ENCODE data around the gene VMAC.

The VMAC gene

DNA sequence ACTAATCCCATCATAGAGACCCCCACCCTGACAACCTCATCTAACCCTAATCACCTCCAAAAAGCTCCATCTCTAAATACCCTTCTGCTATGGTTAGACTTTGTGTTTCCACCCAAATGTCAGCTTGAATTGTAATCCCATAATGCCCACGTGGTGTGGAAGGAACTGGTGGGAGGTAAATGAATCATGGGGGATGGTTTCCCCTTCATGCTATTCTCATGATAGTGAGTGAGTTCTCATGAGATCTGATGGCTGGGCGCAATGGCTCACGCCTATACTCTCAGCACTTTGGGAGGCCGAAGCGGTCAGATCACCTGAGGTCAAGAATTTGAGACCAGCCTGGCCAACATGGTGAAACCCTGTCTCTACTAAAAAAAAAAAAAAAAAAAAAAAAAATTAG lies 2.6 kb downstream of the VMAC start:
- DNase-seq: no peak

DNA sequence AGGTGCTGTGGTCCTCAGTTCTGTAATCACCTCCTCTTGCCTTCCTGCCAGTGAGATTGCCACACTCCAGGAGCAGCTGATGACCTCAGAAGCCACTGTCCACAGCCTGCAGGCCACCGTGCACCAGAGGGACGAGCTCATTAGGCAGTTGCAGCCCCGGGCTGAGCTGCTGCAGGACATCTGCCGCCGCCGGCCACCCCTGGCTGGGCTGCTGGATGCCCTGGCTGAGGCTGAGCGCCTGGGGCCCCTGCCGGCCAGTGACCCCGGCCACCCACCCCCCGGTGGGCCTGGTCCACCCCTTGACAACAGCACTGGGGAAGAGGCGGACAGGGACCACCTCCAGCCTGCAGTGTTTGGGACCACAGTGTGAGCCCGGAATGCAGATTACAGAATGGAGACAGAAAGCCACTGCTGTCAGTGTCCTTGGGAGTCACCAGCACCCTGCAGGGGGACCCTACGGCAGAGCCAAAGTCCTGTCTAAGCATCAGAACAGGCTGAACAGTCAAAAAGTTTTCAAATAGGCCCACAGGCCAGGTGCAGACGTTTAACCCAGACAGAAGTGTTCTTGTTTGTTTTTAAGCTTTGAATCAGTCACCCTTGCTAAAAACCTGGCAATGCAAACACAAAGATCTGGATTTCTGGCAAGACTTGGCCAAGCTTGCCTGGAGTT lies 4.2 kb downstream of the VMAC start:
- DNase-seq: no peak

DNA sequence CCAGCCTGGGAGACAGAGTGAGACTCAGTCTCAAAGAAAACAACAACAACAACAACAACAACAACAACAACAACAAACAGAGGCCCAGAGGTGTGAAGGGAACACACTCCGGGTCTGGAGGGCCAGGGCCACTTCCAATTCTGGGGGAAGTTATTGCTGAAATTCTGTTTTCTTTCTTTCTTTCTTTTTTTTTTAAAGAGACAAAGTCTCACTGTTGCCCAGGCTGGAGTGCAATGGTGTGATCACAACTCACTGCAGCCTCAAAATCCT lies 5.9 kb downstream of the VMAC start:
- no peak for DNase-seq

DNA sequence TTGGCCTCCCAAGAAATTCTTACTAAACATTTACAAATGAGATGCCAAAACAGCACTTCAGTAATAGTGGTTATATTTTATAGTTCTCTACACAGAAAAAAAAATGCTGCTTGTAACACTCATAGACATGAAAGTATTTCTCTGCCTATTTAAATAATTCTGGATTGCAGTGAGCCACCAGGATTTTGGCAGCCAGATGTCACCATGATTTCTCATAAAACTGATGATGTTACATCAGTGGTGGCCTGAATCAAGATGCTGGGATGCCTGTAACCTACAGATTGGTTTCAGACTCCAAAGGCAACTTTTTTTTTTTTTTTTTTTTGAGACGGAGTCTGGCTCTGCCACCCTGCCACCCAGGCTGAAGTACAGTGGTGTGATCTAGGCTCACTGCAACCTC lies 6.7 kb downstream of the VMAC start:
- DNase-seq: no peak

DNA sequence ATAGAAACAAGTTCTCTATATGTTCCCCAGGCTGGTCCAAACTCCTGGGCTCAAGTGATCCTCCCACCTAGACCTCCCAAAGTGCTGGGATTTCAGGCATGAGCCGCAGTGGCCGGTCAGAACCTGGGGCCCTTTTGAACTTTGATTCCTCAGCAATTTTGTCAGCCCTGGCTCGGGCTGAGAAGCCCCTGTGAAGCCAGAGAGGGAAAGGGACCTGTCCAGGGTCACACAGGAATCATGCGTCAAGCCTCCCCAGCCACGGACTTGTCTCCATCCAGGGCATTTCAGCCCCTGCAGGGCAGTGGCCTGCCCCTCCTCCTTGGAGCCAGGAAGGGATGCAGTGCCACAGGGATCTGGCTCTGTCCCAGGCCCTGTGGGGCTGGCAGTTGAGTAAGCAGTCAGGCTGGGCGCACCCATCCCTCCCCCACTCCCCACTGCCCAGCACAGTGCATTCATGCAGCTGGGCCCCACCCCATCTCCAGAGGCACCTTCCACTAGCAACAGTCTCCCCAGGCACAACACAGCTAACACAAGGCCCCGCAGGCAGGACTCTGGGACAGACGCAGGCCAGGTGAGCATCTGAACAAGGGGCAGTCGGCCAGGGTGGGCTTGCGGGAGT lies 9.2 kb downstream of the VMAC start, which contains the start of gene CAPS:
CAPS (plus strand) TSS at position 516 of the 619 bp plus-strand sequence. CDS start 153 bp downstream, outside the sequence.
- DNase-seq: no peak

DNA sequence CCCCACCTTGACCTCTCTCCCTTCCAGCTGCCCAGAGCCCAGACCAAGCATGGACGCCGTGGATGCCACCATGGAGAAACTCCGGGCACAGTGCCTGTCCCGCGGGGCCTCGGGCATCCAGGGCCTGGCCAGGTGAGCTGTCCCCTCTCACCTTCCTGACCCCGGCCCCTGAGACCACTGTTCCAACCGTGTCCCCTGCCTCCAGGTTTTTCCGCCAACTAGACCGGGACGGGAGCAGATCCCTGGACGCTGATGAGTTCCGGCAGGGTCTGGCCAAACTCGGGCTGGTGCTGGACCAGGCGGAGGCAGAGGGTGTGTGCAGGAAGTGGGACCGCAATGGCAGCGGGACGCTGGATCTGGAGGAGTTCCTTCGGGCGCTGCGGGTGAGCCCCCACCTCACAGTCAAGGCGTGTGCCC lies 9.7 kb downstream of the VMAC start:
- no peak for DNase-seq

DNA sequence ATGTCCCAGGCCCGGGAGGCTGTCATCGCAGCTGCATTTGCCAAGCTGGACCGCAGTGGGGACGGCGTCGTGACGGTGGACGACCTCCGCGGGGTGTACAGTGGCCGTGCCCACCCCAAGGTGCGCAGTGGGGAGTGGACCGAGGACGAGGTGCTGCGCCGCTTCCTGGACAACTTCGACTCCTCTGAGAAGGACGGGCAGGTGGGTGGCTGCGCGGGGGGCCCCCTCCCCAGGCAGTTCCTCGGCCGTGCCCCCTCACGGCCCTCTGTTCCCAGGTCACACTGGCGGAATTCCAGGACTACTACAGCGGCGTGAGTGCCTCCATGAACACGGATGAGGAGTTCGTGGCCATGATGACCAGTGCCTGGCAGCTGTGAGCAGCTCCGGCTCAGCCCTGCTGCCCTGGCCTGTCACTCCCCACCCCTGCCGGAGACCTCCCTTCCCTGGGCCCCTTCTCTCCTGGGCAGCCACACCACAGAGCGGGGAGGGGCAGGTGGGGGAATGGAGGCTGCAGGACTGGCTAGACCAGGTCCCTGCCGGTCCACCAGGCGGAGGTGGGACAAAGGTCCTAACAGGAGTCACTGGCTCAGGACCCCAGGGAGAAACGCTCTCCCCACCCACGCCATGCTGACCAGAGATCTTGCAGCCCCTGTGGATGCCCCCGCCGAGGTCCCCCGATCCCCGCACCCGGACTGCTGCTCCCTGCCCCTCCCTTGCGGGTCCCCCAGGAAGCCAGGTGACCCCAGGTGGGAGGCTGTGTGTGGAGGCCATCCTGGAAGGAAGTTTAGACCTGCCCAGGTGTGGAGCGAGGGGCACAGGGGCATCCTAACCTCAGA lies 10.5 kb downstream of the VMAC start:
- no peak for DNase-seq

DNA sequence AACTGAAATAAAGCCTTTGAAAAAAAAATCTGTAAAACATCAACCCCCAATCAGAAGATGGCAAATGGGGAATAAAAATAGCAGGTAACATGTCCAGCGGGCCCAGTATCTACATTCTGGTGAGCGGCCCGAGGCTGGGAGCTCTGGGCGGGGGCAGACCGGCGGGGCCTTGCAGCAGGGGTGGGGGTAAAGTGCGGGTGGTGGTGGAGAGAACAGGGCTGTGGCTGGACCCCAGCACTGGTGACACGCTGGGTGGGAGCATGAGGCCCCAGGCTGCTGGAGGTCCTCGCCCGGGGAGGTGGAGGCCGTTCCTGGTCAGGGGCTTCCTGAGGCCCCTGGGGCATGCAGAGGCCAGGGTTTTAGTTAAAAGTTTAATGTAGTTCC lies 11.1 kb downstream of the VMAC start:
- no peak for DNase-seq

DNA sequence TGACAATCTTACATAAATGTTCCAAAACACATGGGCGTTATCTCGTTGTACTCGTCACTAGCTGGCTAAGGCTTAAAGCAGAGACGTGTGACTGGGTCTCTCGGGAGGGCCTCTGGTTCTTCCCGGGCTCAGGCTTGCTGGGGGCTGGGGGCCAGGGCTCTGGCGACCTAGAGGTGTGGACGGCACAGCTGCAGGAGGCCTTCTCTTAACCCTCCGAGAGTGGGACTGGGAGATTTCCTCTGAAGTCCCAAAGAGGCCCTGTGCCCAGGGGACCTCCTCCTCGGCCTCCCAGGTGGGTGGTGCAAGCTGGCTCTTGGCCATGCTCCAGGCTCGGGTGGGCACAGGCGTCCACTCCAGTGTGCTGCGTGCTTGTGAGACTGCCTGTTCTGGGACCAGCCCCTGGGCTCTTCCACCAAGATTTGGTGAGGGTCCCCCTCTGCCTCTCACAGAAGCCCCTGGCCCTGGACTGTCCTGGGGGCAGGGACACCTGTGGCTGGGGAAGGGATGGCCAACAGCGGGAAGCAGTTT lies 11.6 kb downstream of the VMAC start:
- no peak for DNase-seq

DNA sequence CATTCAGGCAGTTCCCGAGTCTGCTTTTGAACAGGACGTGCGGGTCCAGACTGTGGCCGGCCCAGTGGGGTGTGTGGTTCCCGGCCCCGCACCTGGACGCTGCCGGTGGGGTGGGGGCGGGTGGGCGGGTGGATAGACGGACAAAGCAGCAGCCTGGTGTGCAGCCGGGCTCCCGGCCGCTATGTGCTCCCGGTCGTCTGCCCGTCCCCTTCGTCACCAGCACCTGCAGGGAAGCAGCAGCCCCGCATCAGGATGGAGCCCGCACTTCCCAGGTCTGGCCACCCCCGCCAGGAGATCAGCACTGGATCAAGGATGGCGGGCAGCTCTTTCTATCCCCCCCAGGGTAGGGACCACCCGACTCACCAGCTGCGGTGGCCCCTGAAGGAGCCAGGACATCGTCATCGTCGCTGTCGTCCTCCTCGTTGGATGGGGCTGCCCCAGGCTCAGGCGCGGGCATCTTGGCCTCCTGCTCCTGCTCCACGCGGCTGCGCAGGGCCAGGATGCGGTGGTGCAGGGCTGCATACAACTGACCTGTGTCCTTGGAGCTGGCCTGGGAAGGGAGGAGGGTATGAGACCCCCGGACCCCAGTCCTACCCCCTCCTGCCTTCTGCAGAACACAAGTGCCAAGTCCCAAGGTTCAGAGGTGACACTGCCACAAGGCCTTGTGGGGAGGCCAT lies 12.9 kb downstream of the VMAC start:
- no peak for DNase-seq

DNA sequence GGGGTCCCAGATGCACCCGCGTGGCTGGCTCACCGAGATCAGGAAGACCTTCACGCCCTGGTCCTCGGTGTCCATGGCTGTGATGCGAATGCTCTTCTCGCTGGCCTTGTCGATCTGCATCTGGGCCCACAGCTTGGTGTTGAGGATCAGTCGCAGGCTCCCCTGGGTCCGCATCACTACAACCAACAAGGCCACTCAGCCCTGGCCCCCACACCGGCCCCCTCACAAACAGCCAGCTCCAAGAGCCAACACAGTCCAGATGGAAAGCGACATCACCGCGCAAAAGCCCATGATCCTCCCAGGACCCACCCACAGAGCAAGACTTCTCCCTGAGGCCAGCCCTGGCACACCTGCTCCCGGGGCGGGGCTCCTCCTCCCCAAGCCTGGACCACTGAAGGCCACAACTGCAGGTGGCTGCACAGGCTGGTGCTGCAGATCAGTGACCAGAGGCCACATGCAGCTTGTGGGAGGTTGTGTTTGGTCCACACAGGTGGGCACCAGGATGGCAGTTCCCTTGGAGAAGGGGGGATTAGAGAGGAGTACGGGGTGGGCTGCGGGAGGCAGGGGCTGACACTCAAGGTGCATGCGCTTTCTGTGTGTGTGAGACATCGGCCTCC lies 13.9 kb downstream of the VMAC start:
- DNase-seq: no peak

DNA sequence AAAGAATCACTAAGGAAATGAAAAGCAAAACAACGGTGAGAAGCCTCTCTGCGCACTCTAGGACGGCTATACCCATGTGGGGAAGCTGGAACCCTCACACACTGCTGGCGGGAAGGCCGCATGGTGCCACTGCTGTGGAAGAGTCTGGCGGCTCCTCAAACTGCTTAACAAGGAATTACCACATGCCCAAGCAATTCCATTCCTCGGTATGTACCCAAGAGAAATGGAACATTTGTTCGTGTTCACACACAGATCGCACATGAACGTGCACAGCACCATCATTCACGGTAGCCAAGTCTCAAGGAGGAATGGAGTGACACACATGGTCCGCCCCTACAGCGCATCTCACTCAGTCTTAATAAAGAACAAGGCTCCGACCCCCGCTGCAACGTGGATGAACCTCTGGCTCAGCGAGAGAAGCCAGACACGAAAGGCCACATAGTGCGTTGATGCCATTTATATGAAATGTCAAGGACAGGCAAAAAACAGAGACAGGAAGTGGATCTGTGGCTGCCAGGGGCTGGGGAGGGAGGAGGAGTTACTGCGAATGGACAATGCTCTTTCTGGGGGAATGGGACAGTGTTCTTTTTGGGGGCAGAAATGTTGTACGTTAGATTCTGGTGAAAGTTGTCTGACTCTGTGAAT lies 17.0 kb downstream of the VMAC start:
- no peak for DNase-seq

DNA sequence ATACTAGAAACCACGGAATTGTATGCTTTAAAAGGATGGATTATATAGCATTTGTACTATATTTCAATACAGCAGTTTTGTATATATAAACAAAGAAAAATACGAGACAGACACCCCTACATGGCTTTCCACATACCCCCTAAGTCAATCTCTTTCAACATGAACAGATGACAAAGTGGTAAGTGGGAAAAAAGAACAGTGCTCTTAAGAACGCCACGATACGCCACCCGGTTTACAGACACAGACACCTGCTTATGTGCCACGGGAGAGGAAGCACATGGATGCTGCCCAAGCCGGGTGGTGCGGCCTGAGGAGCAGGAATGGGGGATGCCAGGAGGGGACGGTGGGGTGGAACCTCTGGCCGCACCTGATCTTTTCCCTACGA lies 17.5 kb downstream of the VMAC start:
- DNase-seq: no peak

DNA sequence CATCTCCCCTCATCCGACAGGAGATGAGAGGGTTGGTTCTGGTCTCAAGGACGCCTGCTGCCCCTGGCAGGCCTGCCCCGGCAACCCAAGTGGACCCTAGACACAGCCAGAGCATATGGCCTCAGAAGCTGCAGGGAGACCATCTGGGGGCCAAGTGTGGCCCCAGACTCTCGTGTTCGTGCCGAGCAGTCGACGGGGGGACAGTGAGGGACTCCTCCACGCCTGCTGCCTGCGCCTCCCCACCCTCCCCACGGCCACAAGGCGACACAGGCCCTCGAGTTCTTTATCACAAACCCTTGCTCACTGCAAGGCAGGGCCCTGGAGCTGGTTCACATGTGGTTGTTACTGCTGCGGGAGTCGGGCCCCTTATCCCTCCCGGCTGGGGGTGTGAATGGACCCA lies 18.7 kb downstream of the VMAC start:
- DNase-seq: no peak

DNA sequence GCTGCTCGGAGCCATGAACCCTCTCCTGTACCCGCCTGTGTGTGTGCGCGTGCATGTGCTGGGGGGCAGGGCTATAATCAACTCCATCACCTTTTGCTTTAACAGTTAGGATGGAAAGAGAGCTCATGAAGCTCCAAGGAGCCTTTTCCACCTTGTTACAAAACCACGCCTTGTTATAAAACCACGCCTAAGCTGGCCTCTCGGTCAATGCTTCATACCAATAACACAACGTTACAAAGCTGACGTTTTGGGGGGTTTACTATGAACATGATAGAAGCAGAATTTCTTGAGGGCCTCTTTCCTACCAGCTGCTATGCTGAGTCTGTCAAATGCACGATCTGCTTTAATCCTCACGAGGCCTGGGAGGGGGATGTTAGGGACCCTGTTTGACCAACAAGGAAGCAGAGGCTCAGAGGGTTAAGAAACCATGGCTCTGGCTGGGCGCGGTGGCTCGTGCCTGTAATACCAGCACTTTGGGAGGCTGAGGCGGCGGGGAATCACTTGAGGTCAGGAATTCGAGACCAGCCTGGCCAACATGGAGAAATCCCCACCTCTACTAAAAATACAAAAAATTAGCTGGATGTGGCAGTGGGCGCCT lies 21.3 kb downstream of the VMAC start:
- DNase-seq: no peak

DNA sequence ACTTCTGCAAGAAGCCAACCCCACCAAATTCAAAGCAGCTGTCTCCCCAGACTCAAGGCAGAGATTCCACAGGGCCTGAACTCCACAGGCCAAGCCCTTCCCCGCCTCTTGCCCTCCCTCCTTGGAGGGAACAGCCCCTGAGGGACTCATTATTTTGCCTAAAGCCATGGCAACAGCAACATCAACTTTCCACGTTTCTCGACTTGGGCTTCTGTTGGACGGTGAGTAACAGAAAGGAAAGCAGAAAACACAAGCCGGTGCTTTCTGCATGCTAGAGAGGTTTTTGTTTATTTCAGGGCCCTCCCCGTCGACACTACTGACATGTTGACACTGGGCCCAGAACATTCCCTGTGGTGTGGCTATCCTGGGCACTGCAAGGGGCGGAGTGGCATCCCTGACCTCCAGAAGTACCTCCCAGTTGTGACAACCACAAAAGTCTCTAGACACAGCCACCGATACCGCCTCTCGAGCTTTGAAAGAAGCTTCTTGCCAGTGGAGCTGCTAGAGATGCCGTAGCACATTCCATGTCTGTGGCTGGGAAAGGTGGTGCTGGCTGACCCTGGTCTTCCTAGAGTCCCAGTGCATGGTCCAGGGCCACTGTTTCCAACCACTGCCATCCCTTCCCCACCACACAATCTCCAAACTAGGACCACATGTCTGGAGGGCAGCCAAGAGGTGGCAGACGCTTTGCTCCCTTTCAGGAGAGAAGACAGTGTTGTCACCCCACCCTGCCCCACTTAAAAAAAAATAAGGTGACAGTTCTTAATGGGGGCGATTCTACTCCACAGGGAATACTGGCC lies 22.2 kb downstream of the VMAC start:
- DNase-seq: no peak

DNA sequence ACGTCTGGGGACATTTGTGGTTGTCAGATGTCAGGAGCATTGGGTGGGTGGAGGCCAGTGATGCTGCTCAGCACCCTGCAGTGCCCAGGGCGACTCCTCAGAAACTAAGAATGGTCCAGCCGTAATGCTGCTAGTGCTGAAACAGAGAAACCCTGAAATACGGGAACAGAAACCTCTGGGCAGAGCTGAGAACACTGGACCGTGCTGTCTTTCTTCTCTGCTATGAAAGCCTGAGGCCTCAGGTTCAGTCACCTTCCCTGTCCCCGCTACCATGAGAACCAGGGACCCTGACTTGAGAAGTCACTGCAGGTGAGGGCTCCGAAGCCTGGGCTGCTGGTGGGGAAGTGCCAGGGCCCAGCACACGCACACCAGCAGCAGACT lies 22.8 kb downstream of the VMAC start:
- DNase-seq: no peak

DNA sequence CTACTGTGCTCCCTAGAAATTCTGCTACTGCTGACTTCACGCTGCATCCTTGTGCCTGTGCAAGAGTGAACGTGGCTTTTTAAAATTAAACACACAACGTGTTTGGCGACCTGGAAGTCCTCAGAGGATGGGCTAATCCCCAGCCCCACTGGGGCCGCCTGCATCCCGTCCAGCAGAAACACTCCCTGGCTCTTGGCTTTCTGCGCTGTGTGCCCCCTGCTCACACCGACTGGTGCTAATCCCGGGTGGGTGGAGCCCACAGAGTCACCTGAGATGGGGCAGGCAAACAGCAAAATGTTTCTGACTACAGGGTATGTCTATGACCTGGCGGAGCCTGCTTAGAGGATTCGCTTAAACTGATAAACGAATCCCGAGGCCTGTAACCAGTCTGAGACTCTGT lies 24.5 kb downstream of the VMAC start:
- DNase-seq: no peak

DNA sequence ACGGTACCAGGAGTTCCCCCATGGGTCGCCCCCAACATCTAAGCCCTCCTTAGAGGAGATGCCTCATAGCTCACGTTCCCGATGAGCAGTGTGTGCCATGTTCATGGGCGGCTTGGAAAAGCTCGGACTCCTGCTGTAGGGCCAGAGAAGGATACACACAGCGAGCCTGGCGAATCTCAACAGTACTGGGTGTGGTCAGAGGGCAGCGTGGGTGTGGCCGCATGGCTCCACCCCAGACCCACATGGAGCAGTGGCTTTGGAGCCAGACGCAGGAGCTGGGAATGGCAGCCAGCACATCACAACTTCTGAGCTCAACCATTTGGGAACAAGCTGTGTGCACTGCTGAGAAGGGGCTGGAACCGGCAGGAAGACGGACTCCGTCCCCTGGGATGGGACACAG lies 25.0 kb downstream of the VMAC start:
- no peak for DNase-seq

DNA sequence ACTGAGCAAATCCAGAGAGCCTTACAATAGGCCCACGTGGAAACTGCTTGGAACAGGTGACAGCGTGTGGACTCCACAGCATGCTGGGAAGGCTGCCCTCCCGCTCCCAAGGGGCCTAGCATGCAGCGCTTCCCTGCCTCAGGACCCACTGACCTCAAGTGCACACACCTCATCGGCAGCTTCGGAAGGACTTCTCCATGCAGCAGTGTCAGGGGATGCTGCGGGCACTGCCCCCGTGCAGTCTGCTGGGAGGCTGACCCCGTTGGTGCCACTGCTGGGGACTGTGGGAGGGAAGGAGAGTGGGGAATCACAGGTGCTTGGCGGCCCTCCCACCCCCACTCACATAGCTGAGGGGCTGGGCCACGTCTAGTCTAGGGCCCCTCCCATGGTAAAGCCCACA lies 26.6 kb downstream of the VMAC start:
- DNase-seq: no peak

DNA sequence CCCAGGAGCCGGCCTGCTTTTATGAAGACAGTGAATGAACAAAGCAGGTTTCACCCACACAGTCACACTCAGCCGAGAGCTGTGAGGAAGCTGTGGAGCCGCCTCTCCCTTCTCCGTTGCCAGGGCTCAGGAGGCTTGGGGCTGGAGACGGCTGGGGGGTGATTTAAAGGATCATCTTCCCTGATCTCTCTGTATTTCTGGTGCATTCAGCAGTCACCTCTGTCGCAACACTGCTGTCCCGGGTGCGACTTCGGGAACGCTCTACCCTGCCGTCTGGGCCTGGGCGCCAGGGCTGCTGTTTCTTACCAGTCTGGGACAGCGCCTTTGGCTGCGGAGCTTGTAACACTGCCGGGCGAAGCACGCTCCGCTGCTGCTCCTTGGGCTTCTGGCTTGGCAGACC lies 27.5 kb downstream of the VMAC start:
- no peak for DNase-seq
